GM19035 (cell line): ENCODE data around the gene EIF4E2.
"Not testable (repeated sequence)": the region's sequence is repeated elsewhere in the genome, so short reads cannot be mapped to it uniquely, and the experiment has no call there.

Experiments
- ATAC-seq: cut with Tn5 transposase; IDR thresholded peaks from one replicate; pipeline ENCODE4 v1.9.1; 2021; ENCODE audit not compliant: unreplicated experiment

Gene EIF4E2

DNA sequence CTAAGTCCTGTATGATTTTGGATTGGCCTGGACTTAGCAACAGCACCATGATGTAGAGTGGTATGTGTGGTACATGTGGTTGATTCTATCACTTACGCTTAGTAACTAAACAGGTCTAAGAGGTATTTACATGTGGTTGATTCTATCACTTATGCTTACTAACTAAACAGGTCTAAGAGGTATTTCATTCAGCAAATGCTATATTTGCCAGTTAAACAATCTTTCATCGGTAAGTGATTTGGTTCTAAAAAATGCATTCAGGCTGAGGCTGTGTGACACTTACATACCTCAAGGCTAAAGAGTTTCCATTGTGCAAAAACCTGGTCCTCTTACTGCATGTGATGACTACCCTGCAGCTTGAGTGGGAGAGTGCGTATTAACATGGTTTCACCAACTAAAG lies 13.1 kb downstream of the EIF4E2 start:
- no peak for ATAC-seq

DNA sequence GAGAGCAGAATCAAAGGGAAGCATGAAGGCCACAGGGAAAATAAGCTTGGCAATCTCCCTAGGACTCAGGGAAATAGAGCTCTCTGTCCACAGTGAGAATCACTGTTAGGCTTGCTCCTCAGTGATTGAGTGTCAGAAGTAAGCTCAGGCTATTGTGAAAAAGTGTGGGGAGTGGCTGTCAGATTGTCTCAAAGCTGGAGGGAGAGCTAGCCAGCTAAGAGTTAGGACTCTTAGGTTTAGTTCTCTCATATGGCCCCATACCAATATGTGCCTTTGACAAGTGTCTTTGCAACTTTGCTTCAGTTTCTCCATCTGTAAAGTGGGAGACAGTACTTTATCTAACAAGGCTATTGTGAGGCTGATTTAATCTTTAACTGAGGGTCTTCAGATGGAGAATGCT lies 17.2 kb downstream of the EIF4E2 start:
- no peak for ATAC-seq

DNA sequence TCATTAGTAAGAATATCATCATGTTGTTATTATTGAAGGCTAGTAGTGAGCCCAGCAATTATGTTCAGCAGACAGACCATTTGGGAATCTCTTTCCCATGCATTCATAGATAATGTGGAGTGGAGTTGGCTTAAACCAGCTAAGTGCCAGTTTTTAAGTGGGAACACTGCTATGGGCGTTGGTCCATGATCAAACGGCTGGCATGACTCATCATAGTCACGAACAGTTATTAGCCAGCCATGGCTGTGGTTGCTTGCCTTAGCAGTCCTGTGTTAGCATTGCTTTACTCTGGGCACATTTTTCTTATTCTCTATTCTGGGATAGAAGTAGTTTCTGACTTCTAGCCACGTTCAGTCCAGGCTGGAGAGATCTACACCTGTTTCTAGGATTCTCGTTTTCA lies 17.7 kb downstream of the EIF4E2 start:
- ATAC-seq, result no peak

DNA sequence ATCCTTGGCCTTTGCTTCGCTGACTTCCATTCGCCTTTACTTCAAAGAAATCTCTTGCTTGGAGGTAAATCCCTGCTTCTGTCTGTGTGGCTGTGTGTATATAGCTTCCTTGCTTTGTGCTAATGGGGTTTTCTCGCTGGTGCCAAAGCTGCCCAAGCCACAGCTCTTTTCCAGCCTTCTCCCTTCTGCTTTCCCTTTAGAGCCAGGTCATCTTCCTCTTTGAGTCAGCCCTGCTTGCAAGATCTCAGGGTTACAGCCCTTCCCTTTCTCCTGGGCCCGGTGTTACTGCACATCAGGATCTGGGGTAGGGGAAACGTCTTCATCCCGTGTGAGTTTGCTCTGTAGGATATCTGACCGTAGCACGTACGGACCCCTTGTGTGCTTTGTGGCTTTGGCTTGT lies 19.1 kb downstream of the EIF4E2 start:
- ATAC-seq, result no peak

DNA sequence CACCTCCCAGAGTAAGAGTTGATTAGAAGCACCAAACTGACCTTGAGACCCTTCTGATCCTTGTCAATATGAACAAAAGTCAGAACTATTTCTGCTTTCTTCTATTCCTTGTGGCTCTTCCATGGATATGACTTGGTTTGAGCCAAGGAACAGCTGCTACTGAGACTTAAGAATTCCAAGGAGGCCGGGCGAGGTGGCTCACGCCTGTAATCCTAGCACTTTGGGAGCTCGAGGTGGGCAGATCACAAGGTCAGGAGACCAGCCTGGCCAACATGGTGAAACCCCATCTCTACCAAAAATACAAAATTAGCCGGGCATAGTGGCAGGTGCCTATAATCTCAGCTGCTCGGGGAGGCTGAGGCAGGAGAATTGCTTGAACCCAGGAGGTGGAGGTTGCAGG lies 20.0 kb downstream of the EIF4E2 start:
- ATAC-seq, result not testable (repeated sequence)

DNA sequence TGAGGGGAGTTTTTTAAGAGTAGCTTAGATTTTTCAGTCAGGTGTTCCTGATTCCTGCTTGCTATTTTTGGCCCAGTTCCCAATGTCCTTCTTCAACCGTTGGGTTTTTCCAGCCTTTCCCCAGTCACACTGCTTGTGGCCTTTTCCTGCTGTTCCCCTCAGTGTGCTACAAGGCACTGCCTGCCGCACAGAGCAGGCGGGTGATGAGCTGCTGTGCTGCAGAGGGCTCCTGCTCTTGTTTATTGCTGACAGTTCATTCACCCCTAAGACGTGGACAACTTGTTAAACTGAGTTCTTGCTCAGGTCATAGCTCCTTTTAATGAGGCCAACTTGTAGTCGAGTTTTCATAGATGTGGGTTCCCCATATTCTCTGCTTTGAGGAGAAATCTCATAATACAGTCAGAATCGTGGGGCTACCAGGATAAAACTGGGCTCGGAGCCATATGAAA lies 20.6 kb downstream of the EIF4E2 start:
- ATAC-seq, result no peak

DNA sequence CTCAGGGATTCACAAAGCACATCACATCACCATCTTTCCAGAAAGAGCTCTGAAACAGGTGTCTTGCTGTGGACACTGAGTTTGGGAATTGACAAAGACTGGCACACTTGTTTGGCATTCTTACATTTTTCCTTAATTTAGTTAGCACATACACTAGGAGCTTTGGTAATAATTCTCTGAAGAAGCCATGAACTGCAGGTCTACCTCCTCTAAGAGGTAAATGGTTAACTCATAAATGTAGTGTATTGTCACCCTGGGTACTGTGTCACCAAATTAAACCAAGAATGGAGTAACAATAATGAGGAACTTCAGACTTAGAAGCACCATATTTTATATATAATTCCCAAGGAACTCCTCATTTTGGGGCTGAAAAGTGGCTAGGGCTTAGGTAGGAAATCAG lies 22.6 kb downstream of the EIF4E2 start:
- ATAC-seq, result no peak

DNA sequence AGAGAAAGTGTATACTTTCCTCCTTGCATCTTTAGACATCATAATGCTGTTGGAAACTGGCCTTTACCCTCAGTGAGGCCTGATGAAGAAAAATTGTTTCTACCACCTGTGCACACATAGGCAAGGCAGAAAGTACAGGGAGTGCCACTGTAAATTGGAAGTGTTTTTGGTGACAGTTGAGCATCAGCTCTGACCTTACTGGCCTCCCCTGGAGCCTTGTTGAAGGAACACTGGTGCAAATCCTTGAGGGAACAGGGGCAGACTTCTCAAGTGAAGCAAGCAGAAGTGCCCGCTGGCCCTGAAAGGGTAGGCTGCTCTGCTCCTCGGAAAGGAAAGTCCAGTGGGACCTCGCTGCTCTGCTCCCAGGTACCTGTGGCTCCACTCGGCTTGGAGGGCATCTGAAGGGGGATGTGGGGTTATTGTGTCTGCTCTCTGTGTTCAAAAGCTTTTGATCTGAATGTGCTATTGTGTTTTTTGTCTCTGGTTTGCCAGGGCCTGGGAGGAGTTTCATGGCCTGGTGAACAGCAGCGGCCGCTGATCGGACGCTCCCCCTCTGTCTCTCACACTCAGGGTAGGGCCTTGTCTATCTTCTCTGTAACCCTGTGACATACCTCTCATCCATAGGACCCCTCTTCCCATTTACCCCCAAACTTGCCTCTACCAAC lies 23.4 kb downstream of the EIF4E2 start:
- ATAC-seq, result no peak

DNA sequence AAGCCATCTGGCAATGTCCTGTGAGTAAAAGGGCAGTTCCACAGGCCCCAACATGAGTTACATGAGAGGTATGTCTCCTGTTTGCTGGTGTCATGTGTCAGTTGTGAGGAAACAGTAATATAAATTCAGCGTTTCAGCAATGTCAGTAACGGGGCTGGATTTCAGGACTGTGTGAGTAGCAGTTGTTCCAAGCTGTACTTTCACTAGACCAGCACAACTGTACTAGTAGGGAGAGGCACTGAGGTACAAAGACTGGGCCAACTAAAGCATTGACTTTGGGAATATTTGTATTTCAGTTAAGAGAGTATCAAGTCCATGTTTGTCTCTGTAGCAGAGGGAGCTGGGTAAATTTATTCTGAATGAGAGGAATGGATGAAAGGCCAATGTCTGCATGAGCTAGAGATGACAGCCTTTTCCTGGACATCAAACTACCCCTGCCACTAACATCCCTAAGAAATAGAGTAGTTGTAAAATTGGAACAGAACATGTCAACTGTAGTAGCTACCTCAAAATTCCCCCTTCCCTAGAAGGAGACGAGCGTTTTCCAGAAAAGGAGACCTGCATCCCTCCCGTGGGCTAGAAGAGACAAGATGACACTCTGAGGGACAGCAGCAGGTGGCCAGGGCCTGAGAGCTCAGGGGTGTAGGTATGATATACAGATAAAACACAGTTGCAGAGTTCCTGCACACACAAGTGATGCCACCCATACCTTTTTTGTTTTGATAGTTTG lies 24.4 kb downstream of the EIF4E2 start:
- ATAC-seq, result no peak

DNA sequence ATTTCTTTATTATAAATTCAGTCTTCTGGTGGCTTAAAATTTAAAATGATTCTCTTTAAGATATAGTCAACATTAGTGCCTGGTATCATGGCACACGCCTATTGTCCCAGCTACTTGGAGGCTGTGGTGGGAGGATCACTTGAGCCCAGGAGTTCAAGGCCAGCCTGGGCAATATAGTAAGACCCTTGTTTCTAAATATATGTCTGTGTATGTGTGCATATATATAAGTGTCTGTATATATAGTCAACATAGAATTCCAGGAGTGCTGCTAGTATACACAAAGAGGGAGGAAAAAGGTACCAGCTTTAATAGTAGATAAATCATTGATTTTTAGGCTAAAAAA lies 24.9 kb downstream of the EIF4E2 start:
- ATAC-seq, result no peak

DNA sequence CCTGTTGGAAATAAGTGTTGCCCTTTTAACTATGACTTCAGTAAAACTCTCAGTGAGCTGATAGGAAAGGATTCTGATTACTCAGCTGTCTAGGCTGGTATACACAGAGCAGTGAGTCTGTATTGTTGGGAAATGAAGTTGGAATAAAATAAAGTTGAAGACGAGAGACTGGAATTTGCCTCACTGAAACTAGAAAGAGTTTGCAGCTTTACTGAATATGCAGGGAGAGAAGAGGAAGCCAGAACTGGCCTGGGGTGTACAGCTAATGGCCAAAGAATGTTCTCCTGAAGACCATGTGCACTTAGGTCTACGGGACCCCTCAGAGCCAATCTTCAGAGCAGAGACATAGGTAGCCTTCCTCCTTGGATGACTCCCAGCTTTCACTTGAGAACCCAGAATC lies 26.5 kb downstream of the EIF4E2 start:
- no peak for ATAC-seq

DNA sequence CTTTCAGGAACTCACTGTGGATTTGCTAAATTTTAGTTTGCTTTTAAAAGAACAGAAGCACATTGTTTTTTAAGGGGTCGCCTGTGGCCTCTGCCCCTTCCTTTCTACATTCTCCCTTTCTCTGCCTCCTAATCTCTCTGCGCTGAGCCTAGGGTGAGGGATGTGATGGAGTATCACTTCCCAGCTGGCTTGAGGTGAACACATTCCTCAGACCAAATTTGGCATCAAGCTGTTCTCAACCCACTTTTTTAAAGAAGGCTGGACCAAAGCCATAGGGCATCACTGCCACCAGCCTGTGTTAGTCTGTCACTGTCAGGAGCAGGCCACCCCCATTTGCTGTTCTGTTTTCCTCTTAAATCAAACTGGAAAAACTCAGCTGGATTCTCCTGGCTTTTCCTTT lies 27.4 kb downstream of the EIF4E2 start:
- no peak for ATAC-seq

DNA sequence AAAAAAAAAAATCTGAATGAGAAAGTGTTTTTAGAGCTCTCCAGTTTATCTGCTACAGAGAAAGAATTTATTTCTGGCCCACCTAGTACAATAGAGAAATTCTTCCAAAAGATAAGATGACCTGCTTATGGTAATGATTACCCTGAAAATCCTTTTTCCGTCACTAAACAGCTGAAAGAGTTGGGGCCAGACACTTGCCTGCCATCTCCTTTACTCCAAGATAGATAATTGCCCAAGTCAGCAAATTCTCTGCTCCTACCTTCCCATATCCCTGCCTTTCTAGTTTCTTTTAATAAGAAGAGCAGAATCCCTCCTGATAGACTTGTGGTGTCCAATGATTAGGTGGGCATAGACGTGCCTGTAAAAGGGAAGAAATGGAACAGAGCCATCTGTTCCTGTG lies 28.1 kb downstream of the EIF4E2 start:
- ATAC-seq, result no peak

DNA sequence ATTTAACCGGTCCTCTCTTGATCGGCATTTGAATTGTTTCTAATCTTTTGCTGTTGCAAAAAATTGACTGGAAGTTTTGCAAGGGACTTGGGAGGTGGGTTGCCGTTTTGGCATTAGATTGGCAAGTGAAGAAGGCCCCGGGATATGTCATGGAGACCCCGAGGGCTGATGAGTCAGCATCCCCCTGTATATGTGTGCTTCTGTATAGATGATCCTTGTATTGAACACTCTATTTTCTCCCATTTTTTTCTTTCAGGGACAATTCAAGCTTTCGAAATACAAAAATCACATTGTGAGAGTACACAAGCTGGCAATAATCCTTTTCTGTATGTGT lies 30.1 kb downstream of the EIF4E2 start:
- no peak for ATAC-seq

DNA sequence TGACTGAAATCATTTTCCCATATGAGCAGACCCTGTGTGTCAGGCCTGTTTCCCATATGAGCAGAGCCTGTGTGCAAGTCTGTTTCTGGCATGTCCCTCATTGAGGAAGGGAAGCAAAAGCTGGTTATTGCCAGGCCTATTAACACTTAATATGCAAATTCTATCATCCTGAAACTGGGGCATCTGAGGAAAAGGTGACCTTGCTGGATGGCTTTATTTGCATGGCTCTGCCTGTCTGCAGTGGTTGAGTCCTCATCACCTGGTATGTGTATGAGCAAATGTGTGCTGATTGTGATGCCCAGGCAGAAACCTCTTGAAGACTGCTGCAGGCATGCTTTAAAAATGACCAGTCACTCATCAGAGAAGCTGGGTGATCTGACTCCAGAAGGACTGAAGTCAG lies 31.2 kb downstream of the EIF4E2 start:
- ATAC-seq, result no peak

DNA sequence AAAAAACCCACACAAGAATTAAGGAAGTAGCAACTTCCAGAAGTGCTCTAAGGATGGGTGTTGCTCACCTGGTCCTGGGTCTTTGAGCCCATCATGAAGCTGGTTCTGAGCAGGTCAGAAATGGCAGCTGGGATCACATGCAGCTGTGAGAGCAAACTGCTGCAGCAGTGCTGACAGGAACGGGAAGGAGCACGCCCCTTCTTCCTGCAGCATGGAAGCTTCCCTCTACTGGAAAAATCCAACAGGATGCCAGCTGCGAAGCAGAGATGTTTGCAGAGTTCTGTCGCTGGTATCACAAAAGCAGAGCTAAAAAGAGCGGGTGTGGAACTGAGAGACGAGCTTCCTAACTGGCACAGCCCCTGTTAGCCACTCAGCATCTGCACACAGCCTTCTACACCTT lies 33.7 kb downstream of the EIF4E2 start:
- ATAC-seq, result no peak

DNA sequence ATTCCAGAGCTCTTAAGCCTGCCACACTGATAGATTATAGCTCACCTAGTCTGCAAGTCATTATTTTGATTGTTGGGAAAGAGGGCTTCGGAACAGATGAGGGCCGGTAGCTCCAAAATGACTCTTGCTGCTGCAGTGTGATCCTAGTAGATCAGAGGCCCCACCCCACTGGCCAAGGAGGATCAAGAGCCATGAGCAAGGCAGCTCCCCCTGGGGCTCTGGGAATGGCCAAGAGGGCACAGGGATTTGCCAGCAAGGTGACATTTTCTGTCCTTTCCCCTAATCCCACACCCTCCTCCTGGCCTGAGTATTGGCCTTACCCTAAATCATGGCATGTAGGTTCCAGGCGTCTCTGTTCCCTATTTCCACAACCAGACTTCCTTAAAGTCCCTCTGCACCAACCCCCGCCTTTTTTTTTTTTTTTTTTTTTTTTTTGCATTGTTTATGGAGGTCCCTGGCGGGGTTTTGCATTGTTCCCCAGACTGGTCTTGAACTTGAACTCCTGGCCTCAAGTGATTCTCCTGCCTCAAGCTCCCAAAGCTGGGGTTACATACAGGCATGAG lies 36.5 kb downstream of the EIF4E2 start:
- ATAC-seq, result no peak

DNA sequence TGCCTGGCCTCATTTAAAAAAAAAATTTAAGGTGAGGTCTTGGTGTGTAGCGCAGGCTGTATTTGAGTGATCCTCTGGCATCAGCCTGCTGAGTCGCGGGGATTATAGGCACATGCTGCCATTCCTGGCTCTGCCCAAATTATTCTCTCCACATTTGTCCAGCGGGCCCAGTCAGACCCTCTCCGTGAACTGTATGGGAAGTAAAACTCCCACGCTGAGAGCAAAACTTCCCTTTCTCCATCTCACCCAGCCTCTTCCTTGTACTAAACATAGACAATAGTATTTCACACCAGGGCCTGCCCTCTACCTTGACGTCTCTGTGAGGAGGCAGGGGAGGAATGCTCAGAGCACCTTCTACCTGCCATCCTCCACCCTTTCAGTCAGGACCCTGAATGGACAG lies 37.0 kb downstream of the EIF4E2 start:
- no peak for ATAC-seq

DNA sequence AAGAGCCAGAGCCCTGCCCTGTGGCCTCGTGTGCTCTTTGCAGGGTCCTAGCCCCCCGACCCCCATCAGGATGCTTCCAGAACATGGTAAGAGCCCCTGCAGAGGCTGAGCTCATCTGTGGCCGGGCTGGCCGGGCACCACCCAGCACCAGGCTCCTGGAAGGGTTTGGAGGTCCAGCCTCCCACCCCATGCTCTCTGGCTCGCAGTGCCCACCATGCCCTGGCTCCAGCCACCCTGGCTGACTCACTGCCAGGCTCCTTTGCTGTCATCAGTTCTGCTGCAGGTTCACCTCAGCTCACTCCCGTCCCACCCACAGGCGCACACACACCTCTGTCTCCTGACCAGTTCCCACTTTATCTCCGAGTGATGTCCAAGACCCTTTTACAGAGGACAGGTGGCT lies 37.5 kb downstream of the EIF4E2 start:
- no peak for ATAC-seq

DNA sequence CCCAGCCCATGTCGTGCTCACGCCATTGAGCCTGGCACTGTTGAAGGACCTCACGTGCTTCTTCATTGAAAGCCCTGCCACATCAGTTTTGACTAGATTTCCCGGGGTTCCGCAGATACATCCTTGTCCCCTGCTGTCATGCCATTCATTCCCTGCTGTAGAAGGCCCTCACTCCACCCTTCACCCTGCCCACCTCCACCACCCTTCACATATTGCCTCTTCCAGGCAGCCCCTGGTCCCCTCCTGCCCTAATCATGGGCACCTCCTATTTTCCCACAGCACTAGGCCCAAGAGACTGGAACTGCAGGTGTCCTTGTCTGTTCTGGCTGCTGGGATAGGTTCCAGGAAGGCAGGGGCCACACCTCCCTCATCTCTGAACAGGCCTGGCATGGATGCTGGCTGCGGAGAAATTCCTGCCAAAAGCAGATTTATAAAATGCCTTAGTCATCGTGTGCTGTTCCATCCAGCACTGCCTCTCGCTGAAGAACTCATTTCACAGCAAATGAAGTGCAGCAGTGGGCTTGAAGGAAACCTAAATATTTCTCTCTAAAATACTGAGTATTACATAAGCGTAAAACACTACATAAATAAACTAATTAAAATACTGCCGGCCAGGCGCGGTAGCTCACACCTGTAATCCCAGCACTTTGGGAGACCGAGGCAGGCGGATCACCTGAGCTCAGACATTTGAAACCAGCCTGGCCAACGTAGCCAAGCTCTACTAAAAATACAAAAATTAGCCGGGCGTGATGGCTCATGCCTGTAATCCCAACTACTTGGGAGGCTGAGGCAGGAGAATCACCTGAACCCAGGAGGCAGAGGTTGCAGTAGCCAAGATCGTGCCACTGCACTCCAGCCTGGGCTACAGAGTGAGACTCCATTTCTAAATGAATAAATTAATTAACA lies 38.4 kb downstream of the EIF4E2 start:
- ATAC-seq, result no peak

DNA sequence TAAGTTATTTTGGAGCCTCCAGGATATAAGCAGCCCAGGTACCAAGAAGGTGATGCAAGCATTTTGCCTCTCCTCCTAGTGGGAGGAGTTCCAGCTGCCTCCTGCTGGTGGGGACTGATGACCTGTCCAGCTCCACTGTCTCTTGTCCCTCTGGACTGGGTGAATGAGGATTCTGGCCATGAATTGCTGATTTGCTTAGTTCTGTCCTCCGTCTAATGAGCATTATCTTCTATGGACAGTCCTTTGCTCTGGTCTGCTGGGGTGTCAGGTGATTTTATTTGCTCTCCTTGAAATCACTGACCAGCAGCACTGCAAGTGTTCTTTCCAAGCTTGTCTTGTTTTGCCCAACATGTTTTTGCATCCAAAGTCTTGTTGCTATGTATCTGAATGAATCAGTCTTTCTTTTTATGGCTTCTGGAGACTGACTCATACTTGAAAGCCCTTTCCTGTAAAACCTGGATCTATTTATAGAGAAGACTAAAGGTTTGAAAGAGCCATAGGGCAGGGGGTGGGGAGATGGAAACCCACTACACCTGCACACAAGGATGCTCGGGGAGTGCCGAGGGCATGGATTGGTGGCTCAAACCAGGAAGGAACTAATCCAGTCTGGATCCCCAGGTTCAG lies 42.4 kb downstream of the EIF4E2 start:
- no peak for ATAC-seq
